Suprapubic skin (tissue), 4 donors: Measurements from ENCODE around the gene DNAJB1.

Experiments
- POLR2A ChIP-seq, 2 donors: fragments of 450-650 bp; IDR thresholded peaks; one replicate each; pipeline ENCODE4 v1.6.1; 2017; ENCODE audit warnings: antibody characterized with exemption in 2 of 2, mild to moderate bottlenecking in 2 of 2, moderate library complexity in 2 of 2
- POLR2AphosphoS5 ChIP-seq, 3 donors: sonication (generic); formaldehyde crosslinking; IDR thresholded peaks; one replicate each; pipeline ENCODE4 v1.6.1; 2017; ENCODE audit warnings: antibody characterized with exemption in 3 of 3
- TF ChIP-seq, protein P1 (sequence below), 2 donors: fragments of 200-600 bp in 1 of 2; fragments of 450-650 bp in 1 of 2; sonication (generic) in 1 of 2; IDR thresholded peaks; one replicate each; pipeline ENCODE4 v1.5.1; 2016 to 2019; ENCODE audit warnings: antibody characterized with exemption in 2 of 2, mild to moderate bottlenecking in 1 of 2, moderate library complexity in 1 of 2

DNA sequence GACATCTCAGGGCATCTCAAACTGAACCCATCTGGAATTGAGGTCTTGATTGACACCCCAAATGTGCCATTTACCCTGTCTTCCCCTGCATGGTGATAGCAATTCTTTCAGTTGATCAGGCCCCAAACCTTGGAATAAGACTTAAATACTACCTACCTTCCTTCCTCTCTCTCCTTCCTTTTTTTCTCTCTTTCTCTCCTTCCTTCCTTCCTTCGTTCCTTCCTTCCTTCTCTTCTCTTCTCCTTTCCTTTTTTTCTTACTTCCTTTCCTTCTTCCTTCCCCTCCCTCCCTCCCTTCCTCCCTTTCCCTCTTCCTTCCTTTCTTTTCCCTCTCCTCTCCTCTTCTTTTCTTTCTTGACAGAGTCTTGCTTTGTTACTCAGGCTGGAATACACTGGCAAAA, 14.9 kb downstream of the DNAJB1 start:
- TF ChIP-seq, protein P1, sequence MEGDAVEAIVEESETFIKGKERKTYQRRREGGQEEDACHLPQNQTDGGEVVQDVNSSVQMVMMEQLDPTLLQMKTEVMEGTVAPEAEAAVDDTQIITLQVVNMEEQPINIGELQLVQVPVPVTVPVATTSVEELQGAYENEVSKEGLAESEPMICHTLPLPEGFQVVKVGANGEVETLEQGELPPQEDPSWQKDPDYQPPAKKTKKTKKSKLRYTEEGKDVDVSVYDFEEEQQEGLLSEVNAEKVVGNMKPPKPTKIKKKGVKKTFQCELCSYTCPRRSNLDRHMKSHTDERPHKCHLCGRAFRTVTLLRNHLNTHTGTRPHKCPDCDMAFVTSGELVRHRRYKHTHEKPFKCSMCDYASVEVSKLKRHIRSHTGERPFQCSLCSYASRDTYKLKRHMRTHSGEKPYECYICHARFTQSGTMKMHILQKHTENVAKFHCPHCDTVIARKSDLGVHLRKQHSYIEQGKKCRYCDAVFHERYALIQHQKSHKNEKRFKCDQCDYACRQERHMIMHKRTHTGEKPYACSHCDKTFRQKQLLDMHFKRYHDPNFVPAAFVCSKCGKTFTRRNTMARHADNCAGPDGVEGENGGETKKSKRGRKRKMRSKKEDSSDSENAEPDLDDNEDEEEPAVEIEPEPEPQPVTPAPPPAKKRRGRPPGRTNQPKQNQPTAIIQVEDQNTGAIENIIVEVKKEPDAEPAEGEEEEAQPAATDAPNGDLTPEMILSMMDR (IDR thresholded peaks at IDR 0.05), result no peak
- TF ChIP-seq POLR2AphosphoS5 (IDR thresholded peaks at IDR 0.05) (no peak), POLR2A (IDR thresholded peaks at IDR 0.05) (no peak)
